IMR-90 (cell line): Measurements from ENCODE around the gene KRT16.

Experiments used
- BHLHE40 ChIP-seq: fragments of 150-350 bp; IDR thresholded peaks from 2 replicates; pipeline ENCODE4 v1.6.1; 2016; ENCODE audit warnings: mild to moderate bottlenecking, low read depth, low read length
- CEBPB ChIP-seq: IDR thresholded peaks from 2 replicates; pipeline ENCODE4 v1.6.1; 2012; ENCODE audit warnings: low read depth, low read length, improper control_type of control experiment
- CTCF ChIP-seq: conservative IDR thresholded peaks from 2 replicates; pipeline ENCODE4 v1.5.1; 2012; ENCODE audit warnings: mild to moderate bottlenecking, low read depth, low read length, improper control_type of control experiment
- ELK1 ChIP-seq: fragments of 150-350 bp; IDR thresholded peaks from 2 replicates; pipeline ENCODE4 v1.6.1; 2016; ENCODE audit warnings: low read depth, mild to moderate bottlenecking, low read length, moderate library complexity, borderline replicate concordance
- FOS ChIP-seq: fragments of 150-350 bp; IDR thresholded peaks from 2 replicates; pipeline ENCODE4 v1.6.1; 2016; ENCODE audit warnings: low read depth, low read length
- MAFK ChIP-seq: IDR thresholded peaks from 2 replicates; pipeline ENCODE4 v1.6.1; 2012; ENCODE audit warnings: low read depth, low read length, improper control_type of control experiment
- NFE2L2 ChIP-seq: fragments of 150-350 bp; IDR thresholded peaks from 2 replicates; pipeline ENCODE4 v1.6.1; 2016; ENCODE audit warnings: low read depth, mild to moderate bottlenecking, low read length
- POLR2A ChIP-seq: IDR thresholded peaks from 2 replicates; pipeline ENCODE4 v1.6.1; 2012; ENCODE audit warnings: mild to moderate bottlenecking, low read depth, low read length
- RFX5 ChIP-seq: IDR thresholded peaks from 2 replicates; pipeline ENCODE4 v1.8.0; 2012; ENCODE audit warnings: low read depth, mild to moderate bottlenecking, low read length, moderate library complexity
- SMC3 ChIP-seq: fragments of 150-350 bp; IDR thresholded peaks from 2 replicates; pipeline ENCODE4 v1.6.1; 2016; ENCODE audit warnings: low read depth, mild to moderate bottlenecking, antibody characterized with exemption, low read length, moderate library complexity

GRCh38 chr17:41593306-41593981 lies 19.1 kb downstream of the KRT16 start:
- TF ChIP-seq ELK1 (no peak), CTCF (no peak), SMC3 (no peak), BHLHE40 (no peak), CEBPB (no peak), POLR2A (no peak), MAFK (no peak), RFX5 (no peak), NFE2L2 (no peak), FOS (no peak)
